Suppressor macrophage (primary cell): ENCODE measurements around the gene TMEM89.
A peak's percentile ranks its signal among the peaks of the same experiment; 100 is the strongest.

Experiments used
- DNase-seq, 4 experiments: peaks; one replicate each; pipeline ENCODE4 v3.0.0-alpha.2; 2020 to 2022
- total RNA-seq, 17 experiments: gene quantifications; one replicate each; lab custom pipeline; 2026; ENCODE audit warnings: mixed read lengths in 6 of 17, inconsistent platforms in 3 of 17; lab: John Stamatoyannopoulos, UW

Gene TMEM89
- total RNA-seq, result 0 to 0.66 (median 0.07) reads per million in 17 experiments

GRCh38 chr3:48621461-48621869 lies at the start of gene TMEM89:
Gene TMEM89 (minus strand): TSS chr3:48621769. CDS start chr3:48621756, 13 bp downstream.
- DNase-seq, result no peak

- DNase-seq, result no peak
These were observed 43.4 kb upstream of the TMEM89 start for GRCh38 chr3:48664929-48665328.

DNA sequence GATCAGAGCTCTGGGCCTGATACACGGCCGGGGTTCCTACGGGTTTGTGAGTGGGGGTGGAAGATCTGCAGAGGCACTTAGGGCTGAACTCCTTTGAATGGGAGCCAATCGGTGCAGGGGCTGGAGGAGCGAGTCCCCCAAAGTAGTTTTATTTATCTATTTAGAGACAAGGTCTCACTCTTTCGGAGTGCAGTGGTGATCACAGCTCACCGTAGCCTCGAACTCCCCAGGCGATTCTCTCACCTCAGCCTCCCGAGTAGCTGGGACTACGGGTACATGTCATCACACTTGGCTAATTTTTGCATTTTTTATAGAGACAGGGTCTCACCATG lies 42.7 kb upstream of the TMEM89 start:
- DNase-seq, result no peak

- DNase-seq, result peak; percentile 96 to 98 (median 96)
These were observed 42.1 kb upstream of the TMEM89 start for GRCh38 chr3:48663489-48664312.

GRCh38 chr3:48662753-48663488 lies 41.4 kb upstream of the TMEM89 start, which contains the start of gene CELSR3:
Gene CELSR3 (minus strand): TSS chr3:48662886. CDS start chr3:48662634, 252 bp downstream.
- DNase-seq, result peak; percentile 65 to 85 (median 78)

GRCh38 chr3:48662145-48662752 lies 40.7 kb upstream of the TMEM89 start:
- peak in 1 of 4 experiments; percentile 6 for DNase-seq

DNA sequence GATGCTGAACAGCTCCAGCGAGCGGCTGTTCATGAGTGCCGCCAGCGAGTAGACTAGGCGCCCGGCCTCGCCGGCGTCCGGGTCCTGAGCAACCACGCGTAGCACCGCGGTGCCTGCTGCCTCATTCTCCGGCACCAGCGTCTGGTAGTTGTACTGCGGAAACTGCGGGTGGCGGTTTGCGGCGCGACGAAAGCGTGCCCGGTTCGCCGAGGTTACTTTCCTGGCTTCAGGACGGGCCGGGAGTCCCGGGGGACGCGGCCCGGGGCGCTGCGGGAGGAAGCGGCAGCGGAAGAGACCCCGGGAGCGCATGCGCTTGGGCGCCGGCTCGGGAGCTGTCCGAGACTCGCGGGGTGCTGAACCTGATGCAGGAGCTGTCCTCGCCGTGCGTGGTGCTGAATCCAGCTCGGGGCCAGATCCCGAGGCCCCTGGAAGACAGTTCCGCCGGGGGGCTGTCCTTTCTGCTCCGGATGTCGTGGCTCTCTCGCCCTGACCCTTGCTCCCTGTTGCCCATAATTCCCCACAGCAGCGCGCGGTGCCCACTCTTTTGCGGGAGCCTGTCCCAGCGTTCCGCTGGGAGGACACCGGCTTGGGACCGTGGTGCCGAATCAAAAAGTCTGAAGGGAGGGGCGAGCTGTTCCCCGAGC lies 40.1 kb upstream of the TMEM89 start:
- DNase-seq, result peak; percentile 59 to 82 (median 72)

GRCh38 chr3:48660800-48661400 lies 39.3 kb upstream of the TMEM89 start:
- DNase-seq, result no peak

DNA sequence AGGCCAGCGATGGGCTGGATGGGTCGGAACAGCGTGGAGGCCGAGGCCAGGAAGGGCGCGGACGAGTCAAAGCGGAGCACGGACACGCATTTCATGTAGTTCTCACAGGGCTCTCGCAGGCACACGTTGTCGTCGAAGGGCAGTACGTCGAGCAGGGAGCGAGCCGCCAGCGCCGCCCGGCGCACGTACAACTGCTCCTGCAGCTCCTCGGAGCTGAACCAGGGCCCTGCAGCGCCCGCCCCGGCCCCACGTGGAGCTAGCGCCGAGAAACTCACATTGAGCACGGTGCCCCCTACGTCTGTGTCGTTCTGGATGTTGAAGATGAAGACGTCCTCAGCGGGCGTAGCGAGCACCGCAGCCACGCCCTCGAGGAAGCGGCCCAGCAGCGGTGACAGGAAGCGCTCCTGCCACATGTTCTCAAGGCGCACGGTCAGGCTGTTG lies 35.3 kb upstream of the TMEM89 start:
- peak in 1 of 4 experiments; percentile 24 for DNase-seq

GRCh38 chr3:48656061-48656840 lies 34.7 kb upstream of the TMEM89 start:
- DNase-seq, result peak; percentile 80 to 91 (median 85)

DNA sequence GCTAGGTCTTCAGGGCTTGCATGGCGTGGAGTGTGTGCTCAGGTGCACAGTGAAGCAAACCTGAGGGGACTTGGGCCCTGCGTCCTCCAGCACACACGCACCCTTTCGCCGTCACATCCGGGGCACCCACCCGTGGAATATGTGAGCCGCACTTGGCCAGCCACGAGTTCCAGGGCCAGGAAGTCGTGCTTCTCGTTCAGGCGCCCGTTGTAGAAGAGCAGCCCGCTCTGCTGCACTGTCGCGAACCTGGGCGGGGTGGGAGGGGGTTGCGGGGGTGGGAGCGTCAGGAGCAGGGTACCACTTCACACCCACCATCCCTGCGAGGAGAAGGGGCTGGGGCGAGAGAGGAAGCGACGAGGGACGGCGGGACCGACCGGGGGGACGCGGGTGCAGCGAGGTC lies 34.0 kb upstream of the TMEM89 start:
- DNase-seq, result peak in 3 of 4 experiments; percentile 14 to 38 (median 25)

- no peak for DNase-seq
These were observed 33.5 kb upstream of the TMEM89 start for GRCh38 chr3:48655063-48655462.

DNA sequence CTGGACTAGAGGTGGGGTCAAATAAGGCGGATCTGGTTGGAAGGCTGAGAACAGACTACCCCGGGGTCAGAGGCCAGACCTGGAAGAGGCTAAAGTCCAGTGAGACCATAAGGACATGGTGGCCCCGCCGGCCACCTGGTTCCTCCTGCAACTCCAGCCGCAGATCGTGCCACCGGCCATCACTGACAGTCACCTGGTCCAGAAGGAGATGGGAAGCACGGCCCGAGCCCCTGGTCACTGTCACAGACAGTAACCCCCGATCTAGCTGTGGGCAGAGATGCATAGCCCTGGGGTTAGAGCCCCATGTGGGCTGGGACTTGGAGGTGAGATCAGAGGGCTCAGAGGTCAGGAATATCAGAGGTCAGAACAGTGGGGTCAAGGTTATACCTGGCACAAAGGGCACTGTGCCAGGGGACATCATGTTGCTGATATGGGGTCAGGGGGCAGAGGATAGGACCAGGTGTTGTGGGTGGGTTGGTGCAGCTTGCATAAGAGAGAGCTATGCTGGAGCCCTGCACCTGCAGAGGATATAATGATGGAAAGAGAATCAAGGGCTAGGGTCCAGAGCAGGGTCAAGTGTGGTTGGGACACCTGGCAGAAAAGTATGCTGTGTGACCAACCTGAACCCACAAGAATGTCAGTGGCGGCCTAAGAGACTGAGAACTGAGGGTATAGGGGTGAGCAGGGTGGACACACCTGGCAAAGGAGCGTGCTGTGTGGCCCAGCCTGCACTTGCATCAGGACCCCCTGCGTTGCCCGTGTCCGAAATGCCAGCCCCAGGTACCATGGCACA lies 31.6 kb upstream of the TMEM89 start:
- DNase-seq, result no peak

DNA sequence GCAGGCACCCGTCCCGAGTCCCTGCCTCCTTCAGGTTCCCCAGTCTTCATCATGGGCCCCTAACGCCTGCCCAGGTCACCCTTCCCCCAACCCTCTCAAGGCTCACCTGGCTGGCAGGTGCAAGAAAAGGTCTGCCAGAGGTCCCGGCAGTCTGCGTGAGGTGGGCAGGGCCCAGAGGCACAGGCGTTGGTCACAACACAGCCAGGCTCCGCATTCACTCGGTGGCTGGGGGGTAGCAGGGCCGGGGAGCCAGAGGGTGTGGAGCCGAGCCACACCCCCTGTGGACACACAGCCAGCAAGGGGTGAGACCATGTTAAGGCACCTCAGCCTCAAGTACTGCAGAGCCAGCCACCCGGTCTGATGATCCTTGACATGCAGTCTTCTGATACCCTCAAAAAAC lies 30.2 kb upstream of the TMEM89 start:
- DNase-seq, result no peak

DNA sequence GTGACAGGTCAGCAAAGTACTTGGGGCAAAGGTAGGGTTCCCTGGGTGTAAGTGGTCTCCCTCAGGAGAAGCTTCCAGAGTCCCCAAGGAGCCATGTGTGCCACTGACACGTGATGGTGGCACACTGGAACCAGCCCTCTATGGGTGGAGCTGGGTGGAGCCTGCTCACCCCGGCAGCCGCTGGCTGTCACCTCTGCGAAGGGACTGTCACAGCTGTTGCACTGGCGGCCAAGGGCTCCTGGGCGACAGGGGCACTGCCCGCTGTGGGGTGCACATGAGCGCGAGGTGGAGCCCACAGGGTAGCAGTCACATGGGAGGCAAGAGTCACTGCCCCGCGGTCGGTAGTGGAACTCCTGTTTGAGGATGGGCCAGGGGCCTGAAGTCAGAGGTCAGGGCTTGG lies 29.2 kb upstream of the TMEM89 start:
- no peak for DNase-seq

GRCh38 chr3:48648188-48648850 lies 26.8 kb upstream of the TMEM89 start:
- DNase-seq, result no peak

DNA sequence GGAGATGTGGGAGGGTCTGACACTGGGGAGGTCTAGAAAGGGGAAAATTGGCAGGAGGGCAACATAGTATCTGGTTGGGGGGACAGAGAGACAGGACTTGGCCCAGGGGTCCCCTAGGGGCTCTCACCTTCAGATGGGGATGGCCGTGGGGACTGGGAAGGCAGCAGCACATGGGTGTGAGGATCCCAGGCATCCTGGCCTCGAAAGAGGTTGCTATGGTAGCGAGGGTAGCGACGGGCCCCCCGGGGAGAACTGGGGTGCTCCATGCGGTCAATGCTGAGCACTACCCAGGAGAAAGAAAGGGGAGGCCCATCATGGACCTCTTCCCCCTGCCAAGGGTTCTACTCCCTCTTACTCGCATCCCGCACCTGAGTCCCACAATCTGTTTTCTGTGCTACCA lies 26.1 kb upstream of the TMEM89 start:
- DNase-seq, result no peak

GRCh38 chr3:48644898-48645760 lies 23.6 kb upstream of the TMEM89 start:
- DNase-seq, result no peak

DNA sequence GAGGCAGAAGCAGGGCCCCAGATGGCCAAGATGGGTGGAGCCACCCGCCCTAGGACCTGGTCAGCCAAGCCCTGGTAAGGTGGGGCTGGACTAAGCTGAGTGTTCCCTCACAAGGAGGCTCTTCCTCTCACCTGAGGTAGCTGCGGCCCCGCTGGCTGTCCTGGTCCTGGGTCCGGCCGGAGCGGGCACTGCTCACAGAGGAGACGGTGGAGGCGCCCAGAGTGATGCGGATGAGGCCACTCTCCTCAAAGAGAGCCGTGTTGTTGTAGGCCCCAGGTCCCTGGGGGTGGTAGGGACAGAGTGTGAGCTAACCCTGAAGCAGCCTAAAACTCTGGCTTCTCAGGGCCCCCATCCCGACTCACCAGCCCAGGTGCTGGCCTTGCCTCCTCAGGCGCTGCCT lies 21.0 kb upstream of the TMEM89 start:
- no peak for DNase-seq
